GM12875 (cell line): ENCODE data around the gene VAV3.

Source experiments
- H3K4me3 ChIP-seq: one replicate; pipeline ENCODE4 v1.5.1; 2011; ENCODE audit warnings: low read depth, low read length, control low read depth
- TF ChIP-seq, protein P1 (sequence below): IDR thresholded peaks from 2 replicates; pipeline ENCODE4 v1.5.1; 2011; ENCODE audit warnings: low read depth, mild to moderate bottlenecking, control low read depth, inconsistent platforms, low read length, moderate library complexity, borderline replicate concordance; ENCODE audit not compliant: insufficient read depth

Gene VAV3

DNA sequence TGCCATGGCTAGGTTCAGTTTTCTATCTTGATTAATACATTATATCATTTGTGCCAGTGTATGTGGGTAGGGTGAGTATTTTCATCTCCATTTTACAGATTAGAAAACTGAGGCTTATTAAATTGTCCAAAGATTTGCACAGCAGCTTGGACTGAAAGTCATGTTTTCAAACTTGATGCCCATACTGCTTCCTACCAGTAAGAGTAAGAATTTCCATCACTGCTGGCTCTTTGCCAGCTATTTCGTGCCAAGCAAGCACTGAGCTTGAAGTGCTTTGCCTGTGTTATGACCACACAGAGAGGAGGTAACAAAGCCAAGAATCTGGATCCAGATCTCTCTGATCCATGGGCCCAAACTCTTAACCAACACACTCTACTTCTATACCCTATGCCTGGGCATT, 295.0 kb downstream of the VAV3 start:
- H3K4me3 ChIP-seq = no peak overlapping the region
- TF ChIP-seq, protein P1, sequence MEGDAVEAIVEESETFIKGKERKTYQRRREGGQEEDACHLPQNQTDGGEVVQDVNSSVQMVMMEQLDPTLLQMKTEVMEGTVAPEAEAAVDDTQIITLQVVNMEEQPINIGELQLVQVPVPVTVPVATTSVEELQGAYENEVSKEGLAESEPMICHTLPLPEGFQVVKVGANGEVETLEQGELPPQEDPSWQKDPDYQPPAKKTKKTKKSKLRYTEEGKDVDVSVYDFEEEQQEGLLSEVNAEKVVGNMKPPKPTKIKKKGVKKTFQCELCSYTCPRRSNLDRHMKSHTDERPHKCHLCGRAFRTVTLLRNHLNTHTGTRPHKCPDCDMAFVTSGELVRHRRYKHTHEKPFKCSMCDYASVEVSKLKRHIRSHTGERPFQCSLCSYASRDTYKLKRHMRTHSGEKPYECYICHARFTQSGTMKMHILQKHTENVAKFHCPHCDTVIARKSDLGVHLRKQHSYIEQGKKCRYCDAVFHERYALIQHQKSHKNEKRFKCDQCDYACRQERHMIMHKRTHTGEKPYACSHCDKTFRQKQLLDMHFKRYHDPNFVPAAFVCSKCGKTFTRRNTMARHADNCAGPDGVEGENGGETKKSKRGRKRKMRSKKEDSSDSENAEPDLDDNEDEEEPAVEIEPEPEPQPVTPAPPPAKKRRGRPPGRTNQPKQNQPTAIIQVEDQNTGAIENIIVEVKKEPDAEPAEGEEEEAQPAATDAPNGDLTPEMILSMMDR = no peak

DNA sequence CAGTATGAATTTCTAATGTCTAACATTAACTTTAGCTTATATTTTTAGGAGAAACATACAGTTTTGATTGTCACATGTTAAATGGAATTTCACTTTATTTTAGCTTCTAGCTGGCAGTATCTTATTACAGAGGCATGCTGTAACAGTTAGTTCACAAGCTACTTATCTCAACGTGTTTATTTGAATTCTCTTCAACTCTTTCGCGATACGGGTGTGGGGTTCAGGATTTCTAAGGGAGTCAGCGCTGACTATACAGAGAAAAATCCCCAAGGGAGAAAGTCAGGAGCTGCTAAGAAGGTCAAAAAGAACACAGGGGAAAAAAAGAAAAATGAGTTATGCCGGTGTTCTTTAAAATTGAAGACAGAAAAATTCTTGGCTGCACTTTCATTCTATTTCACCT, 296.2 kb downstream of the VAV3 start:
- H3K4me3 ChIP-seq = no peak overlapping the region
- TF ChIP-seq, protein P1 = no peak

DNA sequence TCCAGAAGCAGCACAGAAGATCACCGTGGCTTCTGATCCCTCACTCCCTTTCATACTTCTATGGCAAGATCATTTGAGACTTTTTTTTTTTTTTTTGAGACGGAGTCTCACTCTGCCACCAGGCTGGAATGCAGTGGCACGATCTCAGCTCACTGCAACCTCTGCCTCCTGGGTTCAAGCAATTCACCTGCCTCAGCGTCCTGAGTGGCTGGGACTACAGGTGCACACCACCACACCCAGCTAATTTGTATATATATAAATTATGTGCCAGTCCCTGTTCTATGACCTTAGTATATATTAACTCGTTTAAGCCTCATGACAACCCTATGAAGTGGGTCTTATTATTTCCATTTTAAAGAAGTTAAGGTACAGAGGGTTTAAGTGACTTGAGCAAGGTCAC, 298.5 kb downstream of the VAV3 start:
- no peak overlapping the region for H3K4me3 ChIP-seq
- TF ChIP-seq, protein P1 = no peak

DNA sequence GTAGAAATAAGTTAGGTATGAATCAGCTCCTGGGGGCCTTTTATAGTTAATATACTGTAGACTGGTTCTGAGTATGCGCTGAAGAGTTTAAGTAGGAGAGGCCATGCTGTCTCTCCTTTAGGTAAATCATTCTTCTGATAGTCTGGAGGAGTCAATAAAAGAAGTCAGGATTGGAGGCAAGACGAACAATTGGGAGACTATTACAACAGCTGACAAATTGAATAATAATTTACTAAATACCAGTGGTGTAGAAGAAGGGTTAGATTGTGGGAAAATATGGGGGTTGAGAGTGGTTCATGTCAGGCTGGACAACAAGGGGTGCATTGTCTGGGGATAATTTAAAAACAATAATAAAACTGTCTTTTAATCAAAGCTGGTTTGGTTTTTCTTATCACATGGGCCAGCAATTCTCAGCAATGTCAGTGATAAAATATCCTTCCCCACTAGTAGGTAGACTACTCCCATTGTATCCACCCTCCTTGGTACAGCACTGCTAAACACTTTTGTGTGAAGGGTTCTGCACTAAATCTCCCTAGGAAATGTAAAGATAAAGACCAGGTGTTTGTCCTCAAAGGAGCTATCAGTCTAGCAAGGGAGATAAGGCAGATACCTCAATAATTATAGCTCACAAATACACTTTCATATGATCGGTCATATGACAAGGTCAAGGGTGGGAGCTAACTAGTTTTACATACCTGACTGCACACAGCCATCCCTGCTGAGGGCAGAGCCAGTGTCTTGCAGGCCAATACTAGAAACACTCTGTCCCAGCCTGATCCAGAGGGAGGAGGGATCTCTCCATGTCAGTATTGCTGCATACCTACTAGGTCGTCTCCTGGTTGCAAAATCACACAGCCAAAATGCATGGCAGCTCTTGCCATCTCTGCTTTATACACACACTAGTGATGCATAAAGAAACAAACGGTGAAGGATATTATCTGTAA, 299.7 kb downstream of the VAV3 start:
- H3K4me3 ChIP-seq = no peak overlapping the region
- TF ChIP-seq, protein P1 = no peak

DNA sequence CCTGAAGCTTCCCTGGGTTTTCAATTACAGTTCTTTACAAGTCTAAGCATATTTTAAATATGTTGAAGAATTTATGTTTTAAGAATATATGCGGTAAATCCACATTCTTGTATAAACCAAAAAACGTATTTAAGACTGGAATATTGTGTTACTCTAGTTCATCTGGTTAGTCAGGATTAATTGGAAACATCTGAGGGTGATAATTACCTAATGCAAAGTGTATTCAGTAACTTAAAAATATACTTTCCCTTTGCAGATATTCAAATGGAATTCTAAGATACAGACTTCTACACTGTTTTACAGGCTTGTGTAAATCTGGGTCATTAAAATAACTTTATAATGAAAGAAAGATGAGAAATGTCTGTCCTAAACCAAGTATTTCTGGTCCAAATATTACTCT, 302.0 kb downstream of the VAV3 start:
- H3K4me3 ChIP-seq = no peak overlapping the region

DNA sequence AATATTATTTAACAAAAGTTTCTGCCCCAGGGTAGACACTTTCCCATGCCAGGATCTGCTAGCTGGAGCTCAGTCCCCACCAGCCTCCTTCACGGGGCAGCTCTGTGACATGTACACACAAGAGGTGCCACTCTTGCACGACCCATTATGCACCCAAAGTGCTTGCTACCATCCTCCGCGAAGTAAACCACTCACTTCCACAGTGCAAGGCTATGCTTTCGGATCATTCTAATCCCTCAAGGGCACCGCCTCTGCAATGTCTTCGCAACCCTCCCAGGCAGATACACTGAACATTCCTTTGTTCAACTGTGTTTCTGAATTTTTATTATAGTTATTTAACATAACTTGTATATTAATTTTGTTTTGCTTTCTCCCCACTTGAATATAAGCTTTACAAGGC, 303.8 kb downstream of the VAV3 start:
- TF ChIP-seq, protein P1 = no peak

More for the DNA sequence above, 302.0 kb downstream of the VAV3 start:
- TF ChIP-seq, protein P1 = no peak

DNA sequence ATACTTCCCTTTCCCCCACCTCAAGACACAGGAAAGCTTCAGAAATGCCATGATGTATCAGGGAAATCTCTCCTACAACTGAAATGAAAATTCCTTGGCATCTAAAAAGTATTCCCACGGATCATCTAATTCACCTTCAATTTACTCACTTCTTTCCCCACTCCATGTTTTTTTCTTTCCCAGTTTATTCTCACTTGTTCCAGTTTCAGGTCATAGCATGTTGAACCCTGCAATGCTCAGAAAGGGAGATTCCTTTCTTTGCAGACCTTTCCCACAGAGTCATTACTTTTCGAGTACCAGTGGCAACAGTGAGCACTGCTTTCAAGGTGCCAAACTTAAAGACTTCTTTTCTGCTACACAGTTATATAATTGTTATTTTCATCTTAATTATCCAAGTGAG, 305.0 kb downstream of the VAV3 start:
- TF ChIP-seq, protein P1 = no peak
- no peak overlapping the region for H3K4me3 ChIP-seq

More for the DNA sequence above, 303.8 kb downstream of the VAV3 start:
- no peak overlapping the region for H3K4me3 ChIP-seq
